NCI-H2107 treated with DMSO at 0.1 percent for 48 hours (cell line): ENCODE results near the gene RNF145.
"Not testable (repeated sequence)": the region's sequence is repeated elsewhere in the genome, so short reads cannot be mapped to it uniquely, and the experiment has no call there.

ENCODE experiments used
- DNase-seq: peaks from one replicate; lab custom pipeline; 2025; ENCODE audit not compliant: unreplicated experiment; lab: John Stamatoyannopoulos, UW

Gene RNF145, protein sequence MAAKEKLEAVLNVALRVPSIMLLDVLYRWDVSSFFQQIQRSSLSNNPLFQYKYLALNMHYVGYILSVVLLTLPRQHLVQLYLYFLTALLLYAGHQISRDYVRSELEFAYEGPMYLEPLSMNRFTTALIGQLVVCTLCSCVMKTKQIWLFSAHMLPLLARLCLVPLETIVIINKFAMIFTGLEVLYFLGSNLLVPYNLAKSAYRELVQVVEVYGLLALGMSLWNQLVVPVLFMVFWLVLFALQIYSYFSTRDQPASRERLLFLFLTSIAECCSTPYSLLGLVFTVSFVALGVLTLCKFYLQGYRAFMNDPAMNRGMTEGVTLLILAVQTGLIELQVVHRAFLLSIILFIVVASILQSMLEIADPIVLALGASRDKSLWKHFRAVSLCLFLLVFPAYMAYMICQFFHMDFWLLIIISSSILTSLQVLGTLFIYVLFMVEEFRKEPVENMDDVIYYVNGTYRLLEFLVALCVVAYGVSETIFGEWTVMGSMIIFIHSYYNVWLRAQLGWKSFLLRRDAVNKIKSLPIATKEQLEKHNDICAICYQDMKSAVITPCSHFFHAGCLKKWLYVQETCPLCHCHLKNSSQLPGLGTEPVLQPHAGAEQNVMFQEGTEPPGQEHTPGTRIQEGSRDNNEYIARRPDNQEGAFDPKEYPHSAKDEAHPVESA

DNA sequence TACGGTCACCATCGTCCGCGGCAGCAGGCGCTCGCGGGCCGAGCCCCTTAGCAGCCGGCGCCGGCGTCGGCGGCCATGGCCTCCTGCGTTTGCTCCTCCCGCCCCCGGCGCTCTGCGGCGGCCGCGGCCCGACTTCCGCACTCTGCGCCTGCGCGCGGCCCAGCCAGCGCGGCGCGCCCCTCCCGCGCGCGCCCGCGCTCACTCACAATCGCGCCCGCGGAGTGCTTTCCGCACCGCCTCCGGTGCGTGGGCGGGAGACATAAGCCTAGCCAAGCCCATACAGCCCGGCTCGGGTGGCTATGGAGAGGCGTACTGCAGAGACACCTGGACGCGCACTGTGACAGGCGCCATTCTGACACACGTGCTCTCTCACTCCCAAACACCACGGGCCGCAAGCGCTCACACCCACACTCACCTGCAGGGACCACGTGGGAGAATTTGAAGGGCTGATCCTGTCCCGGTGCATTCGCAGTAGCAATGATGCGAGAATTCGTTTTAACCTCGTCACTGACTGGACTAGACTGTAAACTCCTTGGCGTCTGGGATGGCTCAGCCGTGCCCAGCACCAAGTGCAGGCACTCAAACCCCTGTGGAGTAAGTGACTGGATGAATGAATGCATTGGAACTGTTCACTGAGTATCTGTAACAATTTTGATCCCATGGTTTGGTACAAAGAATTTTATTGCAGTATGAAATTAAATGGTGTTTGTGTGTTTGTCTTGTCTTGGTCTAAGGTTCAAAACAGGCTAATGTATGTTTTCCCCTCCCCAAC lies at the start of gene RNF145:
RNF145 (minus strand) TSS at position 116 of the 772 bp plus-strand sequence. CDS start 5,936 bp downstream, outside the sequence.
- peak; percentile 43 for DNase-seq

DNA sequence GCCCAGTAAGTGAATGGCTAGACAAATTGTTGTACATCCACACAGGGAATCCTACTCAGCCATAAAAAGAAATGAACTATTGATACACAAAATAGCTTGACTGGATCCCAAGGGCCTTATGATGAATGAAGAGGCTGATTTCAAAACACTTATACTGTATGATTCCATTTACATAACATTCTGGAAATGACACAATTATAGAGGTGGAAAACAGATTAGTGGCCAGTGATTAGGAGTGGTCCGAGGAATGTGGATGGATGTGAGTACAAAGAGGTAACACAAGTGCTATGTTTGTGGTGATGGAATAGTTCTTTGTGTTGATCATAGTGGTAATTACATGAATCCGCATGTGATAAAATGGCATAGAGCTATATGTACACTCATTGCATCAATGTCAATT lies 49.0 kb upstream of the RNF145 start:
- DNase-seq = no peak

DNA sequence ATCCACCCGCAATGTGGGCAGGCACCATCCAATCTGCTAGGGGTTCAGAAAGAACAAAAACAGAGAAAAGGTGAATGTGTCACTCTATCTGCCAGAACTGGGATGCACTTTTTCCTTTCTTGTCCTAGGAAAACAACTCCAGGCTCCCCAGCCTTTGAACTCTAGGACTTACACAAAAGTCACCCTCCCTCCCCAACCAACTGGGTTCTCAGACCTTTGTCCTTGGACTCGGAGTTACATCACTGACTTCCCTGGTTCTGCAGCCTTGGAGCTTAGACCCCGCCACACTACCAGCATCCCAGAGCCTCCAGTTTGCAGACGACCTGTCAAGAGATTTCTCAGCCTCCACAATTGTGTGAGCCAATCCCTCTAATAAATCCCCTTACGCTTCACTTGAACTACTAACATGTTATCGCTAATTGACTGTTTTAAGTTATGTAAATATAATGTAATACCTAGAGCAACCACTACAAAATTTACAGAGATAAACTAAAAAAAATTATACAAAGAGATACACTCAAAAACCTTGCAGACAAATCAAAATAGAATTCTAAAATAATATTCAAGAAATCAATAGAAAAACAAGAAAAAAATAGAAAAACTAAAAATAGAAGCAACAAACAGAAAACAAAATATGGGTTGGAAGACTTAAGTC lies 48.4 kb upstream of the RNF145 start:
- DNase-seq = no peak

DNA sequence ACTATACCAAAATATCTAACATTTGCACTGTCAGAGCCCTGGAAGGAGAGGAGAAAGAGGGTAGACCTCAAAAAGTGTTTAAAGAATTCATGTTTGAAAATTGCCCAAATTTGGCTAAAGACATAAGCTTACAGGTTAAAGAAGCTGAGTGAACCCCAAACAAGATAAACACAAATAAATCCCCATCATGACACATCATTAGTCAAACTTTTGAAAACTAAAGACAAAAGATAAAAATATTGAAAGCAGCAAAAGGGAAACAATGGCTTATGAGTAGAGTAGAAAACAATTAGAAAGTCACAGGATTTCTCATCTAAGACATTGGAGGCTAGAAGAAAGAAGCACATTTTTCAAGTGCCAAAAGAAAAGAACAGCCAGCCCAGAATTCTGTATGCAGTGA lies 47.7 kb upstream of the RNF145 start:
- no peak for DNase-seq

DNA sequence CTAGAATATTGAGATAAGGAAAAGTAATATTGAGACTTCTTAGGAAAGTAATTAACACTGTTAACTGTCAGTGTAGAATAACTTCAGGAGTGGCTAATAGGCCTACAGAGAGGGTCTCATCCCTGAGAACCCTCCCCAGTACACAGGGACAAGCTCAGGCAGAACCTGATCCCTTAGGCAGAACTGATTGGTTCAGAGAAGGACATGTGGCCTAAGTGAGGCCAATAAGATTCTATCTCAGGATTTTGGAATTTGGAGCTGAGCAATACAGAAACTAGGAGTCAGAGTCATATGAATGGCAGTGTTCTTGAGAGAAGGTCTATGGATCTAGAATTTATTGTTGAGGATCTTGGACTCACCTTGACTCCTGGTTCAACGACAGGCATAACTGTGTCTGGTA lies 42.8 kb upstream of the RNF145 start:
- DNase-seq = no peak

DNA sequence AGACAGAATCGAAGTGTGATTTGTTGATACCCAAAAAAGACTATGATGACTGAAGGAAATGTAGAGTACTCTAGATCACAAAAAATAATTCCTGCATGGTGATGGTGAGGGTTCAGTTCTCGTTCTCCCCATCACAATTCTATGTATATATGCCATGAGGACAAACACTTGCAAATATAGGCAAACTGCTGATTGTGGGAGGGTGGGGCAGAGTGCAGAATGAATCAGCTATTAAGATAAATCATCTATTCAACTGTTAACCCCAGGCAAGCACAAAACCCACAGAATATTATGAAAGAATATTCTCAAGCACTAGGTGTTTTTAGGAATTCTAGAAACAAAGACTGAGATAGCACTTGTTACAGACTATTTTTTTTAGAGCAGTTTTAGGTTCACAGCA lies 39.8 kb upstream of the RNF145 start:
- no peak for DNase-seq

DNA sequence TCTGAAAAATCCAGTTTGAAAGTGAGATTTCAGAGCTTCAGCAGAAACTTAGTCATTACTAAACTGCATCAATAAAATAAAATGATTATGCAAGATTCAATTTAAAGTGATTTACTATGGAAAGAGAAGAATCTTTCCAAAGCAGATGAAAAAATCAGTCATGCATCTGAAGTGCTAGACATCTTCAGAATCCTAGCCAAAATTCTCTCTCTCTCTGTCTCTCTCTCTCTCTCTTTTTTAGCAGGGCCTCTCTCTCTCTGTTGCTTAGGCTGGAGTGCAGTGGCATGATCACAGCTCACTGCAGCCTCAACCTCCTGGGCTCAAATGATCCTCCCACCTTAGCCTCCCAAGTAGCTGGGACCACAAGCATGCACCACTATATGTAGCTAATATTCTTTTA lies 35.5 kb upstream of the RNF145 start:
- no peak for DNase-seq

DNA sequence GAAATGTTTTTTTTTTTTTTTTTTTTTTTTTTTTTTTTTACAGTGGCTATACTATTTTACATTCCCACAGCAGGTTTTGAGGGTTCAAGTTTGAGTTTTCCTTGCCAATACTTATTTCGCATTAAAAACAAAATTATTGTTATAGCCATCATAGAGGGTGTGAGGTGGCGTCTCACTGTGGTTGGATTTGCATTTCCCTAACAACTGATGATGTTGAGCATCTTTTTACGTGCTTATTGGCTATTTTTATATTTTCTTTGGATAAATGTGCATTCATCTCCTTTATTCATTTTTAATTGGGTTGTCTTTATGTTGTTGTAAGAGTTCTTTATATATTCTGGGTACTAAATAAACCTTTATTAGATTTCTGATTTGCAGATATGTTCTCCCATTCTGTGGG lies 34.8 kb upstream of the RNF145 start:
- DNase-seq = no peak

DNA sequence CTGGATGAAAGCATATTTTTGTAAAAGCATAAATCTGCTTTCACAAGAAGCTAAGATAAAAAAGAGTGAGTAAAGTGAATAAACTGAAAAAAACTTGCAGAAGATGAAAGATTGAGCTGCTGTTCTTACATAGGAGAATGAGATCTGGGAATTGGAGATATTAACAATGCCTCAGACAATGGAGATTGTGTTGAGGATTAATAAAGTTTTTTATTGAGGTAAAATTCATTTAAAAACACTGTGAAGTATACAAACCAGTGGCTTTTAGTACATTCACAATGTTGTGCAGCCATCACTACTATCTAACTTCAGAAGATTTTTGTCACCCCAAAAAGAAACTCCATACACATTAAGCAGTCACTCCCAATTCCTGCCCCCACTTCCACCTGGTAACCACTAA lies 34.0 kb upstream of the RNF145 start:
- DNase-seq = no peak

DNA sequence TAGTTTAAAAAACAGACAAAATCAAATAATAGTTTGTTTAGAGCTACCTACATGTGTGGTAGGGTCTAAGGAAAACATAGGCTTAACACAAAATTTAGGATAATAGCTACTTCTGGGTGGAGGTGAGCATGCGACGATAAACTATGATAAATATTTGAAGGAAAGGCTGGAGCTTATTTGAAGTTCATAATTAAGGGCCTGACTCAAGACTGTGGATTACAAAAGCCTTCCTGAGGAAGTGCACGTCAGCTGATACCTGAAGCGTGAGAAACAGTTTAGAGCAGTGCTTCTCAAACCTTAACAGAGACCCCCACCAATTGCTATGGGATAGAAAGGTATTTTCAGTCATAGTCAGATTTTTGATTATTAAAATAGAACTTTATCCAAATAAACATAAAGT lies 33.3 kb upstream of the RNF145 start:
- no peak for DNase-seq

DNA sequence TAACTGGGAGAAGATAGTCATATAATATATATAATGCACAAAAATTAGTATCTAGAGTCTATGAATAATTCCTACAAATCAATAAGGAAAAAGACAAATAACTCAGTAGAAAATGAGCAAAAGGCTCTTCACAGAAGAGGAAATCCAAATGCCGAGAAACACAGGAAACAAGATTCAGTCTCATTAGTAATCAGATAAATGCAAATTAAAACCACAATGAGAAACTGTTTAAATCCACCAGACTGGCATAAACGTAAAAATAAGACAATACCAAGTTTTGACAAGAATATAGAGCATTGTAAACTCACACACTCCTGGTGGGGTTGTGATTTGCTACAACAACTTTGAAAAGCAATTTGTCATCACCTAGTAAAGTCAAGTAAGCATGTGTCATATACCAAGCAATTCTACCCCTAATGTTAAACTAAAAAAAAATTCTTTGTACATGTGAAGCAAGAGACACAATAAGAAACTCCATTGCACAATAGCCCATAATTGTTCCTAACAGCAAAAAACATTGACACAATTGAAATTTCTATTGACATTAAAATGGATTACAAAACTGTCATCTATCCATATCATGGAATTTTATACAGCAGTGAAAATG lies 32.7 kb upstream of the RNF145 start:
- DNase-seq = no peak

DNA sequence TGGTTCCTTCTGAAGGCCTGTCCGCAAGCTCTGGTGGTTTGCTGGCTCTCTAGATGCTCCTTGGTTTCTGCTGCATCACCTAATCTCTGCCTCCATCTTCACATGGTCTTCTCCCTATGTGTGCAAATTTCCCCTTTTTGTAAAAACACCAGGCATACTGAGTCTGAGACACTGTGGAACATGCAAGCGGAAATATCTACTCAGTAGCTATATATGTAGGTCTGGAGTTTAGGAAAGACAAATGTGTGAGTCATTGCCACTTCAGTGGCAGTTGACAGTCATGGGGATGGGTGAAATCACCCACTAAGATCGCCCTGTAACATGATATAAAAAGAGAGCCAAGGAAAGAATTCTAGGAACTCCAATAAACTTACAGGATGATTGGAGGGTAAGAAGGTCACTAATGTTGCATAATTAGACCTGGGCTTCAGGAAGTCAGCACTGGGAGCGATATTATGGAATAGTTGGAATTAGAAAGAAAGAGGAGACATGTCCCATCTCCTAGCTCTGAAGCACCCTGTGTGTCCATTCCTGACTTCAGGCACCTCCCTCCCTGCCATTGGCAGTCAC lies 31.0 kb upstream of the RNF145 start:
- no peak for DNase-seq

DNA sequence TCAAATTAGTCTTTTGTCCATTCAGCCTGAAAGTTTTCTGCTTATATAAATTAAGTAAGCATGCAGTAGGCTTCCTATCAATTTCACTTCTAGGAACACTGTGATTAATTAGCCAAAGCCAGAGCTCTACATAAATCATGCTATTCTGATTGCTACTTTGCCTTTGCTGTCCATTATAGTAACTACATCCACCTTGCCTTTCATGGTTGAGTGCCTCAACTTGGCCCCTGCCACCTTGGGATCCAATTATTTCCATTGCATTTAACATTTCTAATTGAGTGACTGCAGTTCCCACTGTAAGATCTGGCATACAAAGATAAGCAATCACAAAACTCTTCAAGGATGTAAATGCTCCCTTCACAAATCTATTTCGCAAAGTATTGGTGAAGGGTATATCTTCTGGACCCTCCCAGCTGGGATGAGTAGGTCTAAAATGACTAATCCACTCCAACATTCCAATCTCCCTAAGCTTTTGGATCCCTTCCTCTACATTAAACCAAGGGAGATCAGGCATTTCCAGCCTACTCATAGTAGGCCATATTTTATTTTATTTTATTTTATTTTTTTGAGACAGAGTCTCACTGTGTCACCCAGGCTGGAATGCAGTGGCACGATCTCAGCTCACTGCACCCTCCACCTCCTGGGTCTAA lies 26.6 kb upstream of the RNF145 start:
- DNase-seq = not testable (repeated sequence)

DNA sequence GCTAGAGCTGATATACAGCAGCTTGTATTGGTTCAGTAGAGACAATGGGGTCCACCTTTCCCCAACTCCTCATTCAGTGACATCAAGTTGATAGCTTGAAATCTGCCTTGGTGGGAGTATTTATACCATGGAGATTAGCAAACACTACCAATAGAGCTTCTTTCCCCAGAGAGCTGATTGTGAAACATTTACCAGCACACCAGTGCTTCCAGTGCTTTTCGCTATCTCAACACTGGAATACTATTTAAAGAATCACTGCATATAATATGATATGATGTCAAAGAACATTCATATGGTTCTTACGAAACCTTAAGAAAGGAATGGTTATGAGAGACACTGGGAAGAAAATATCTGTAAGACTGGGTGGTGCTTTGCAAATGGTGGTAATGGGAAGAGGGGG lies 21.8 kb upstream of the RNF145 start:
- no peak for DNase-seq

DNA sequence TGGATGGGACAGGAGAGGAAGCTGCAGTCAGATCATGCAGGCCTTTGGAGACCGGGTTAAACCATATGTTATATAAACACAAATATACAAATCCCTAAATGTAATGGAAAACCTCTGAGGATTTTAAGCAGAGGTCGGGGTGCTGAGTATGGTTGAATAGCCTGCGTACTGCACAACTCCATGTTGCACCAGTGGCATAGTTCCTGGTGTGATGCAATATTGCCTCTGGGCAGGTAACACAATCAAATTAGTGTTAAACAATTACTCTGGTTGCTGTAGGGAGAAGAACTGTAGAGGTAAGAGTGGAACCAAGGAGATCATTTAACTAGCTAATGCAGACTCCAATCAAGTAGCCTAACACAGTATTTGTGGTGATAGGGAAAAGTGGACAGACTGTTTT lies 21.3 kb upstream of the RNF145 start:
- no peak for DNase-seq

DNA sequence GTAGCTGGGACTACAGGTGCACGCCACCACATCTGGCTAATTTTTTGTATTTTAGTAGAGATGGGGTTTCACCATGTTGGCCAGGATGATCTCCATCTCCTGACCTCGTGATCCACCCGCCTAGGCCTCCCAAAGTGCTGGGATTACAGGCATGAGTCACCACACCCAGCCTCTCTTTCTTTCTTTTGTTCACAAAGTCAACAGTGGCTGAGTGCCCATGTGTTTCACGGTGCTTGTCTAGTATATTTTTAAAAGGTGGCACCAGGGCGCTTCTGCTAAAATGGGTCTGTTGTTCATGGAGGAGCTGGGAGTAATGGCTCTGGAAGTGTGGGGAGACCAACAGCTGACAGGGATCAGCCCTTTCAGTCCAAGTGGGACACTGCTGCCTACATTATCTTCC lies 18.7 kb upstream of the RNF145 start:
- DNase-seq = peak; percentile 11

DNA sequence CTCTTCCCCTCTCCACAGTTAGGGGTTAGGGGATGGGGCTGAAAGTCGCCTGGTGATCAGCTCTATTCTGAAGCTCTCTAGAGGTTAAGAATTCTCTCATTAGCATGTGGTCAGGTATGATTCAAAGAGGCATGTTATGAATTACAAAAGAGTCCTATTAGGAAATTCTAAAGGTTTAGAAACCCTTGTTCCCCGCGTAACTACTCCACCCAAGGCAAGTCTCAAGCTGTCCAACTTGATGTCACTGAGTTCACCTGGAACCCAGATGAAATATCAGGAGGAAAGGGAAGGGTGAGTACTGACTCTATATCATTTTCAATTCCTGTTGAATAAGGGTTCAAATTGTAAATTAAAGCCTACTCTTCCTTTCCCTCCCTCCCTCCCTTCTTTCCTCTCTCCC lies 18.1 kb upstream of the RNF145 start:
- no peak for DNase-seq

DNA sequence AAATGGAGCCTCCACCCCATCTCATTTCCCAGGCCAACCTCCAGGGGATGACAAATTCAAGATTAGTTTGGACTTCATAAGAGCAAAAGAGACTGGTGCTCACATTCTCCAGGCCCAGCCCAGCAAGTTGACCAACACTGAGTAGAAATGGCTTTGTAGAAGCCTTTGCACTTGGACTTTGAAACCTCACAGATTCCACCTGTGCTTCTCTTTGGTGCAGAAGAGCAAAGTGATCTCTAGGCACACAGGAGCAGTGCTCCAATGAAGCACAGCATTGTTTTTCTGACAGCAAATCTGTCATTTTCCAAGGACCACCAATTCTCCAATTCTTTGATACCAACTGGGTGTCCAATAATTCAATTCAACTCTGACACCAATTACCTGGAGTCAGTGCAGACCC lies 17.1 kb upstream of the RNF145 start:
- DNase-seq = no peak

DNA sequence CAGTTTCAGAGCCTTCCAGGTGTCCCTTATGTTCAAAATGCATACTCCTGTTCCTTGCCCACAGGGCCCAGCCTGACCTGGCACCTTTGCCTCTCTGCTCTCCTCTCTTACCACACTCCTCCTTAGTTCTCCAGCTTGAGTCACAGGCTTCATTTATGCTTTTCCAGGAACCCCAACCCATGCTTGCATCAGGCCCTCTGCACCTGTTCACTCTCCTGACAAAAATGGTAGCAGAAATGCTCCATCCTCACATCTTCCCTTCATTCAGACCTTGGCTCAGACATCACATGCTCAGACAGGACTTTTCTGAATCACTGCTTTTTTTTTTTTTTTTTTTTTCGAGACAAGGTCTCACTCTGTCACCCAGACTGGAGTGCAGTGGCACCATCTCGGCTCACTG lies 15.1 kb upstream of the RNF145 start:
- no peak for DNase-seq

DNA sequence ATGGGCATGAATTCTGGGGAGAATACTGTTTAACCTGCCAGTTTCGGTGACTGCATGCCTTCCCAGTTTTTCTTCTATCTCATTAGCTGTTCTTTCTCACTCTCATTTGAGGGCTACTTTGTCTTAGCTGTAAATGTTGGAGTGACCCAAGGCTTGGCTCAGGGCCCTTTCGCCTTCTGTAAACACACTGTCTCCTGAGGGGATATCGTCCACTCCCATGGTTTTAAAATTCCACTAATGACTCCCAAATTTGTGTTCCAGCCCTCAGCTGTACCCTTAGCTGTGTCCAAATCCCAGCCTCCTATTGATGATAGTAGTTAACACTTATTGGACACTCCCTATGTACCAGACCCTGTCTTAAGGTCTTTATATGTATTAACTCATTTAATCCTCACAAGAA lies 14.1 kb upstream of the RNF145 start:
- DNase-seq = no peak
